Dendritic cell treated with granulocyte-macrophage colony-stimulating factor and Interleukin-4, amounts not matched to agents 40 ng/mL and 50 ng/mL, for 4 days (primary cell): ENCODE results near the gene PCBP3.

Experiments used
- H3K27ac Mint-ChIP-seq: one replicate; pipeline ENCODE4 v1.8.0; 2022; ENCODE audit warnings: mild to moderate bottlenecking, mixed read lengths
- H3K27me3 Mint-ChIP-seq: one replicate; pipeline ENCODE4 v1.8.0; 2022; ENCODE audit warnings: mild to moderate bottlenecking, mixed read lengths
- H3K36me3 Mint-ChIP-seq: one replicate; pipeline ENCODE4 v1.8.0; 2022; ENCODE audit warnings: low read depth, mixed read lengths
- H3K4me1 Mint-ChIP-seq: one replicate; pipeline ENCODE4 v1.8.0; 2022; ENCODE audit warnings: low read depth, mixed read lengths
- H3K4me3 Mint-ChIP-seq: one replicate; pipeline ENCODE4 v1.8.0; 2022; ENCODE audit warnings: mild to moderate bottlenecking, moderate library complexity, mixed read lengths
- H3K9me3 Mint-ChIP-seq: one replicate; pipeline ENCODE4 v1.8.0; 2022; ENCODE audit warnings: mixed read lengths
- intact Hi-C: fragments of 100-400 bp; cut with micrococcal nuclease; formaldehyde crosslinking; loops from one replicate; pipeline ENCODE4 v1.15.0; 2022

The PCBP3 gene

GRCh38 chr21:45931397-45931969, 288.0 kb downstream of the PCBP3 start:
- no peaks in the 10 kb centered on the region for H3K36me3 Mint-ChIP-seq
- H3K4me3 Mint-ChIP-seq, result no peak overlapping the region
- no peak overlapping the region for H3K27ac Mint-ChIP-seq
- peaks cover 2% of the 10 kb centered on the region for H3K27me3 Mint-ChIP-seq
- intact Hi-C loops, result no loop called here
- peaks cover 36% of the 10 kb centered on the region for H3K9me3 Mint-ChIP-seq
- no peaks in the 10 kb centered on the region for H3K4me1 Mint-ChIP-seq

GRCh38 chr21:45932922-45933502, 289.5 kb downstream of the PCBP3 start:
- Mint-ChIP-seq H3K27me3 (no peaks in the 10 kb centered on the region), H3K4me1 (no peaks in the 10 kb centered on the region), H3K9me3 (peaks cover 50% of the 10 kb centered on the region), H3K4me3 (no peak overlapping the region), H3K27ac (no peak overlapping the region), H3K36me3 (no peaks in the 10 kb centered on the region)
- intact Hi-C loops, result no loop called here

- H3K9me3 Mint-ChIP-seq, result peaks cover 50% of the 10 kb centered on the region
- H3K27ac Mint-ChIP-seq, result no peak overlapping the region
- H3K4me3 Mint-ChIP-seq, result no peak overlapping the region
- no peaks in the 10 kb centered on the region for H3K4me1 Mint-ChIP-seq
- no peaks in the 10 kb centered on the region for H3K36me3 Mint-ChIP-seq
- H3K27me3 Mint-ChIP-seq, result no peaks in the 10 kb centered on the region
- intact Hi-C loops, result no loop called here
Observed at GRCh38 chr21:45934085-45934484, 290.6 kb downstream of the PCBP3 start.

GRCh38 chr21:45934554-45934953, 291.0 kb downstream of the PCBP3 start:
- H3K9me3 Mint-ChIP-seq, result peaks cover 49% of the 10 kb centered on the region
- H3K4me3 Mint-ChIP-seq, result no peak overlapping the region
- H3K27ac Mint-ChIP-seq, result no peak overlapping the region
- no peaks in the 10 kb centered on the region for H3K4me1 Mint-ChIP-seq
- intact Hi-C loops, result no loop called here
- no peaks in the 10 kb centered on the region for H3K27me3 Mint-ChIP-seq
- H3K36me3 Mint-ChIP-seq, result no peaks in the 10 kb centered on the region

- Mint-ChIP-seq H3K27me3 (no peaks in the 10 kb centered on the region), H3K27ac (no peak overlapping the region), H3K36me3 (no peaks in the 10 kb centered on the region), H3K4me1 (no peaks in the 10 kb centered on the region), H3K9me3 (peaks cover 43% of the 10 kb centered on the region), H3K4me3 (no peak overlapping the region)
- intact Hi-C loops, result no loop called here
Observed at GRCh38 chr21:45935628-45936027, 292.1 kb downstream of the PCBP3 start.

GRCh38 chr21:45937721-45938452, 294.4 kb downstream of the PCBP3 start:
- intact Hi-C loops, result no loop called here
- Mint-ChIP-seq H3K9me3 (peaks cover 33% of the 10 kb centered on the region), H3K4me3 (no peak overlapping the region), H3K27me3 (no peaks in the 10 kb centered on the region), H3K4me1 (no peaks in the 10 kb centered on the region), H3K36me3 (no peaks in the 10 kb centered on the region), H3K27ac (no peak overlapping the region)

- Mint-ChIP-seq H3K9me3 (peaks cover 33% of the 10 kb centered on the region), H3K27me3 (no peaks in the 10 kb centered on the region), H3K4me1 (no peaks in the 10 kb centered on the region), H3K4me3 (no peak overlapping the region), H3K36me3 (no peaks in the 10 kb centered on the region), H3K27ac (no peak overlapping the region)
- intact Hi-C loops, result no loop called here
Observed at GRCh38 chr21:45938453-45938755, 294.9 kb downstream of the PCBP3 start.

- intact Hi-C loops, result no loop called here
- H3K4me1 Mint-ChIP-seq, result no peaks in the 10 kb centered on the region
- H3K36me3 Mint-ChIP-seq, result no peaks in the 10 kb centered on the region
- H3K9me3 Mint-ChIP-seq, result peaks cover 33% of the 10 kb centered on the region
- no peak overlapping the region for H3K27ac Mint-ChIP-seq
- no peaks in the 10 kb centered on the region for H3K27me3 Mint-ChIP-seq
- no peak overlapping the region for H3K4me3 Mint-ChIP-seq
Observed at GRCh38 chr21:45938811-45939520, 295.4 kb downstream of the PCBP3 start.

GRCh38 chr21:45939521-45940045, 296.1 kb downstream of the PCBP3 start:
- no peaks in the 10 kb centered on the region for H3K4me1 Mint-ChIP-seq
- no peak overlapping the region for H3K27ac Mint-ChIP-seq
- H3K4me3 Mint-ChIP-seq, result no peak overlapping the region
- intact Hi-C loops, result no loop called here
- H3K36me3 Mint-ChIP-seq, result no peaks in the 10 kb centered on the region
- H3K27me3 Mint-ChIP-seq, result no peaks in the 10 kb centered on the region
- H3K9me3 Mint-ChIP-seq, result peaks cover 26% of the 10 kb centered on the region

- no peak overlapping the region for H3K27ac Mint-ChIP-seq
- no peaks in the 10 kb centered on the region for H3K36me3 Mint-ChIP-seq
- no peaks in the 10 kb centered on the region for H3K27me3 Mint-ChIP-seq
- H3K4me1 Mint-ChIP-seq, result no peaks in the 10 kb centered on the region
- intact Hi-C loops, result no loop called here
- H3K4me3 Mint-ChIP-seq, result no peak overlapping the region
- H3K9me3 Mint-ChIP-seq, result peaks cover 21% of the 10 kb centered on the region
Observed at GRCh38 chr21:45940091-45940490, 296.6 kb downstream of the PCBP3 start.

- no peak overlapping the region for H3K27ac Mint-ChIP-seq
- no peaks in the 10 kb centered on the region for H3K4me1 Mint-ChIP-seq
- intact Hi-C loops, result no loop called here
- H3K36me3 Mint-ChIP-seq, result no peaks in the 10 kb centered on the region
- H3K27me3 Mint-ChIP-seq, result no peaks in the 10 kb centered on the region
- H3K4me3 Mint-ChIP-seq, result no peak overlapping the region
- H3K9me3 Mint-ChIP-seq, result peaks cover 14% of the 10 kb centered on the region
Observed at GRCh38 chr21:45940621-45941337, 297.3 kb downstream of the PCBP3 start.

GRCh38 chr21:45941338-45941710, 297.8 kb downstream of the PCBP3 start:
- Mint-ChIP-seq H3K27me3 (no peaks in the 10 kb centered on the region), H3K4me1 (no peaks in the 10 kb centered on the region), H3K4me3 (no peak overlapping the region), H3K9me3 (peaks cover 14% of the 10 kb centered on the region), H3K36me3 (no peaks in the 10 kb centered on the region), H3K27ac (no peak overlapping the region)
- intact Hi-C loops, result no loop called here

GRCh38 chr21:45941717-45942546, 298.4 kb downstream of the PCBP3 start:
- Mint-ChIP-seq H3K9me3 (peaks cover 10% of the 10 kb centered on the region), H3K27ac (no peak overlapping the region), H3K4me3 (no peak overlapping the region), H3K4me1 (no peaks in the 10 kb centered on the region), H3K27me3 (no peaks in the 10 kb centered on the region), H3K36me3 (no peaks in the 10 kb centered on the region)
- intact Hi-C loops, result no loop called here
